DND-41 (cell line): ENCODE measurements around the gene SPDYE3.
"Not testable (repeated sequence)": the region's sequence is repeated elsewhere in the genome, so short reads cannot be mapped to it uniquely, and the experiment has no call there.

Experiments
- ATAC-seq: fragments of 200-7000 bp; cut with Tn5 transposase; 3 replicates; pipeline ENCODE4 v1.9.1; 2021; ENCODE audit warnings: low read depth; ENCODE audit not compliant: insufficient read depth
- DNase-seq: peaks from one replicate; pipeline ENCODE4 v3.0.0-alpha.2; 2020
- H2AFZ ChIP-seq: 2 replicates; pipeline ENCODE4 v1.6.0; 2012; ENCODE audit warnings: low read depth, low read length
- H3K27ac ChIP-seq: 2 replicates; pipeline ENCODE4 v1.5.1; 2012; ENCODE audit warnings: low read length, inconsistent platforms
- H3K27me3 ChIP-seq: fragments of 200-600 bp; sonication (generic); 2 replicates; pipeline ENCODE4 v1.6.0; 2012; ENCODE audit warnings: low read length, mild to moderate bottlenecking, inconsistent platforms; ENCODE audit not compliant: insufficient read depth, poor library complexity
- H3K36me3 ChIP-seq: 2 replicates; pipeline ENCODE4 v1.5.1; 2012; ENCODE audit warnings: low read length, inconsistent platforms; ENCODE audit not compliant: insufficient read depth
- H3K4me1 ChIP-seq: 2 replicates; pipeline ENCODE4 v1.5.1; 2012; ENCODE audit warnings: mild to moderate bottlenecking, low read length; ENCODE audit not compliant: insufficient read depth
- H3K4me2 ChIP-seq: 2 replicates; pipeline ENCODE4 v1.6.0; 2012; ENCODE audit warnings: mild to moderate bottlenecking, moderate library complexity, low read length, inconsistent platforms; ENCODE audit not compliant: insufficient read depth
- H3K4me3 ChIP-seq, 2 experiments: fragments of 200-600 bp in 1 of 2; shearing (Covaris generic) in 1 of 2; 2 replicates each; pipeline ENCODE4 v1.5.1; 2012 to 2016; ENCODE audit warnings: inconsistent platforms in 2 of 2, low read length in 2 of 2, mild to moderate bottlenecking in 2 of 2, low read depth in 1 of 2, moderate library complexity in 1 of 2
- H3K79me2 ChIP-seq: 2 replicates; pipeline ENCODE4 v1.6.0; 2012; ENCODE audit warnings: low read length, inconsistent platforms; ENCODE audit not compliant: insufficient read depth
- H3K9ac ChIP-seq: 2 replicates; pipeline ENCODE4 v1.6.0; 2012; ENCODE audit warnings: low read depth, mild to moderate bottlenecking, inconsistent platforms, low read length, moderate library complexity
- H3K9me3 ChIP-seq: 2 replicates; pipeline ENCODE4 v1.5.1; 2012; ENCODE audit warnings: low read length, moderate library complexity, mild to moderate bottlenecking, inconsistent platforms; ENCODE audit not compliant: insufficient read depth, severe bottlenecking
- H4K20me1 ChIP-seq: 2 replicates; pipeline ENCODE4 v1.6.0; 2012; ENCODE audit warnings: low read length; ENCODE audit not compliant: insufficient read depth
- EZH2 ChIP-seq: IDR thresholded peaks from 3 replicates; pipeline ENCODE4 v1.6.1; 2012; ENCODE audit warnings: borderline replicate concordance, low read depth, mild to moderate bottlenecking, moderate library complexity, low read length, inconsistent platforms; ENCODE audit not compliant: severe bottlenecking
- TF ChIP-seq, protein P1 (sequence below): IDR thresholded peaks from 2 replicates; pipeline ENCODE4 v1.5.1; 2012; ENCODE audit warnings: borderline replicate concordance, low read length, moderate library complexity, mild to moderate bottlenecking; ENCODE audit not compliant: poor library complexity, severe bottlenecking; ENCODE audit errors: extremely low read depth

SPDYE3 gene

DNA sequence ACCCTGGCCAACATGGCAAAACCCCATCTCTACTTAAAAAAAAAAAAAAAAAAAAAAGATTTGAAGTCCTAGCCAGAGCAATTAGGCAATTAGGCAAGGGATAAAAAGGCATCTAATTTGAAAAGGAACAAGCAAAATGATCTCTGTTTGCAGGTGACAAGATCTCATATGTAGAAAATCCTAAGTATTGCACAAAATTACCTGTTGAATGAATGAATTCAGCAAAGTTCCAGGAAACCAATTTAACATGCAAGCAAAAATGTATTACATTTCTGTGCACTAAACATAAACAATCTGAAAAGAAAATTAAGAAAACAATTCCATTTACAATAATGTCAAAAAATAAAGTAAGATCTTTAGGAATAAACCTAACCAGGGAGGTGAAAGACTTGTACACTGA lies 55.6 kb downstream of the SPDYE3 start:
- DNase-seq (no peak), ATAC-seq (no peak)
- H3K27me3 ChIP-seq: no peaks in the 10 kb centered on the region
- peaks cover 83% of the 10 kb centered on the region for H3K36me3 ChIP-seq
- no peaks in the 10 kb centered on the region for H3K9me3 ChIP-seq
- H3K4me2 ChIP-seq: no peak overlapping the region
- H4K20me1 ChIP-seq: no peaks in the 10 kb centered on the region
- TF ChIP-seq, protein P1, sequence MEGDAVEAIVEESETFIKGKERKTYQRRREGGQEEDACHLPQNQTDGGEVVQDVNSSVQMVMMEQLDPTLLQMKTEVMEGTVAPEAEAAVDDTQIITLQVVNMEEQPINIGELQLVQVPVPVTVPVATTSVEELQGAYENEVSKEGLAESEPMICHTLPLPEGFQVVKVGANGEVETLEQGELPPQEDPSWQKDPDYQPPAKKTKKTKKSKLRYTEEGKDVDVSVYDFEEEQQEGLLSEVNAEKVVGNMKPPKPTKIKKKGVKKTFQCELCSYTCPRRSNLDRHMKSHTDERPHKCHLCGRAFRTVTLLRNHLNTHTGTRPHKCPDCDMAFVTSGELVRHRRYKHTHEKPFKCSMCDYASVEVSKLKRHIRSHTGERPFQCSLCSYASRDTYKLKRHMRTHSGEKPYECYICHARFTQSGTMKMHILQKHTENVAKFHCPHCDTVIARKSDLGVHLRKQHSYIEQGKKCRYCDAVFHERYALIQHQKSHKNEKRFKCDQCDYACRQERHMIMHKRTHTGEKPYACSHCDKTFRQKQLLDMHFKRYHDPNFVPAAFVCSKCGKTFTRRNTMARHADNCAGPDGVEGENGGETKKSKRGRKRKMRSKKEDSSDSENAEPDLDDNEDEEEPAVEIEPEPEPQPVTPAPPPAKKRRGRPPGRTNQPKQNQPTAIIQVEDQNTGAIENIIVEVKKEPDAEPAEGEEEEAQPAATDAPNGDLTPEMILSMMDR: no peak
- no peak for TF ChIP-seq EZH2
- H3K79me2 ChIP-seq: no peaks in the 10 kb centered on the region
- no peak overlapping the region for H3K27ac ChIP-seq
- no peaks in the 10 kb centered on the region for H3K4me1 ChIP-seq
- no peak overlapping the region for H2AFZ ChIP-seq
- no peak overlapping the region for H3K4me3 ChIP-seq
- no peak overlapping the region for H3K9ac ChIP-seq

DNA sequence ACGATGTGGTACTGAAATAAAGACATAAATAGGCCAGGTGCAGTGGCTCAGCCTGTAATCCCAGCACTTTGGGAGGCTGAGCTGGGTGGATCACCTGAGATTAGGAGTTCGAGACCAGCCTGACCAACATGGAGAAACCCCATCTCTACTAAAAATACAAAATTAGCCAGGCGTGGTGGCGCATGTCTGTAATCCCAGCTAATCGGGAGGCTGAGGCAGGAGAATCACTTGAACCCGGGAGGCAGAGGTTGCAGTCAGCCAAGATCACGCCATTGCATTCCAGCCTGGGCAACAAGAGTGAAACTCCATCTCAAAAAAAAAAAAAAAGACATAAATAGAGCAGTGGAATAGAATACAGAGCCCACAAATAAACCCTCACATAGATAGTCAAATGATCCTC lies 56.3 kb downstream of the SPDYE3 start:
- not testable (repeated sequence) for H3K4me3 ChIP-seq, DNase-seq, H3K79me2 ChIP-seq, H4K20me1 ChIP-seq, H3K4me1 ChIP-seq, H3K9me3 ChIP-seq, H3K9ac ChIP-seq, H3K27me3 ChIP-seq, H3K27ac ChIP-seq, H2AFZ ChIP-seq, H3K4me2 ChIP-seq, ATAC-seq
- peaks cover 78% of the 10 kb centered on the region for H3K36me3 ChIP-seq

DNA sequence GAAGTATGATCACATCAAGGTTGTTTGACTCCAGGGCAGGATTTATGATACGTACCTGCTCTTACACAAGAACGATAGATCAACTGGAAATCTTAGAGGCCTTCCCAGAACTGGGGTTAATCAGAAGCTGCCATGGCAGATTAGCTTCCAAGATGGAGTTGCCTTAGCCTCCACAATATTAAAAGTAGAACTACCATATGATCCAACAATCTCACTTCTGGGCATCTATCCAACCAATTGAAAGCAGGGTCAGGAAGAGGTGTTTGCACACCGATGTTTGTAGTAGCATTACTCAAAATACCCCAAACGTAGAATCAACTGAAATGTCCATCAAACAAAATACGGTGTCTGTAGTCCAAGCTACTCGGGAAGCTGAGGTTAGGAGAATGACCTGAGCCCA lies 57.0 kb downstream of the SPDYE3 start:
- no peak overlapping the region for H2AFZ ChIP-seq
- H3K27me3 ChIP-seq: no peaks in the 10 kb centered on the region
- ATAC-seq: no peak
- no peak overlapping the region for H3K9ac ChIP-seq
- no peak for DNase-seq
- no peak overlapping the region for H3K27ac ChIP-seq
- H3K4me1 ChIP-seq: no peaks in the 10 kb centered on the region
- no peak for TF ChIP-seq EZH2
- TF ChIP-seq, protein P1: no peak
- peaks cover 3% of the 10 kb centered on the region; the same call in 1 of the 2 replicates for H4K20me1 ChIP-seq
- no peak overlapping the region for H3K4me2 ChIP-seq
- peaks cover 76% of the 10 kb centered on the region for H3K36me3 ChIP-seq
- no peaks in the 10 kb centered on the region for H3K9me3 ChIP-seq
- H3K4me3 ChIP-seq: no peak overlapping the region
- no peaks in the 10 kb centered on the region for H3K79me2 ChIP-seq

DNA sequence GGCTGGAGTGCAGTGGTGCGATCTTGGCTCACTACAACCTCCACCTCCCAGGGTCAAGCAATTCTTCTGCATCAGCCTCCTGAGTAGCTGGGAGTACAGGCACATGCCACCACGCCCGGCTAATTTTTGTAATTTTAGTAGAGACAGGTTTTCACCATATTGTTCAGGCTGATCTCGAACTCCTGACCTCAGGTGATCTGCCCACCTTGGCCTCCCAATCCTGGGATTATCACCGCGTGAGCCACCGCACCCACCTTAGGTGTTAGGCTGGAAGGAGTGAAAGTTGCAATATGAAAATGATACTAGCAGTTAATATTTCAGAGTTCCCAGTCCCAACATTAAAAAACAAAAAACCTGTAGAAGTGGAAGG lies 58.5 kb downstream of the SPDYE3 start:
- DNase-seq, H2AFZ ChIP-seq, H3K9ac ChIP-seq, H4K20me1 ChIP-seq, H3K4me3 ChIP-seq, H3K79me2 ChIP-seq, H3K4me2 ChIP-seq, H3K27me3 ChIP-seq, H3K9me3 ChIP-seq, H3K4me1 ChIP-seq, H3K27ac ChIP-seq, ATAC-seq: not testable (repeated sequence)
- peaks cover 64% of the 10 kb centered on the region for H3K36me3 ChIP-seq
